HFFc6 (cell line): Measurements from ENCODE around the gene FCMR. TPM values are rescaled to one million over a fixed set of nuclear protein-coding genes. Genes with fewer than 3 reads are reported as not detected.

ENCODE experiments used
- DNase-seq: peaks from one replicate; pipeline ENCODE4 v3.0.0-alpha.2; 2018
- H3K27ac Mint-ChIP-seq: 2 replicates; pipeline ENCODE4 v1.8.0; 2020; ENCODE audit warnings: mild to moderate bottlenecking, mixed read lengths
- H3K27me3 Mint-ChIP-seq: 2 replicates; pipeline ENCODE4 v1.8.0; 2021; ENCODE audit warnings: mild to moderate bottlenecking, moderate library complexity, mixed read lengths; ENCODE audit not compliant: insufficient read depth
- H3K36me3 Mint-ChIP-seq: 2 replicates; pipeline ENCODE4 v1.8.0; 2021; ENCODE audit warnings: low read depth, mixed read lengths
- H3K4me1 Mint-ChIP-seq: 2 replicates; pipeline ENCODE4 v1.8.0; 2020; ENCODE audit warnings: low read depth, mixed read lengths
- H3K4me3 Mint-ChIP-seq: 2 replicates; pipeline ENCODE4 v1.8.0; 2020; ENCODE audit warnings: mild to moderate bottlenecking, moderate library complexity, mixed read lengths
- H3K9me3 Mint-ChIP-seq: 2 replicates; pipeline ENCODE4 v1.8.0; 2020; ENCODE audit warnings: mild to moderate bottlenecking, mixed read lengths
- total RNA-seq, 6 experiments: library from RNA; stranded (reverse); fragmentation: NEBNext Ultra II Directional; extraction: Animal tissue kit (Norgen Biotek cat#: 25700); gene quantifications; 2 replicates in 1 of 6; 3 replicates in 5 of 6; pipeline ENCODE4 v1.2.3, GENCODE V29; 2021
- TF ChIP-seq, protein P1 (sequence below): fragments of 200-600 bp; sonication (generic); IDR thresholded peaks from 2 replicates; pipeline ENCODE4 v1.5.0; 2021; ENCODE audit warnings: antibody characterized with exemption, mild to moderate bottlenecking

FCMR gene
- total RNA-seq, 6 experiments from 2014 or later: 0.28 to 1.3 (median 0.67) TPM

- Mint-ChIP-seq H3K36me3 (no peaks in the 10 kb centered on the region), H3K4me1 (peaks cover 4% of the 10 kb centered on the region; the same call in 1 of the 2 replicates), H3K27me3 (peaks cover 27% of the 10 kb centered on the region), H3K4me3 (no peak overlapping the region), H3K27ac (no peak overlapping the region), H3K9me3 (no peaks in the 10 kb centered on the region)
- no peak for DNase-seq
- TF ChIP-seq, protein P1, sequence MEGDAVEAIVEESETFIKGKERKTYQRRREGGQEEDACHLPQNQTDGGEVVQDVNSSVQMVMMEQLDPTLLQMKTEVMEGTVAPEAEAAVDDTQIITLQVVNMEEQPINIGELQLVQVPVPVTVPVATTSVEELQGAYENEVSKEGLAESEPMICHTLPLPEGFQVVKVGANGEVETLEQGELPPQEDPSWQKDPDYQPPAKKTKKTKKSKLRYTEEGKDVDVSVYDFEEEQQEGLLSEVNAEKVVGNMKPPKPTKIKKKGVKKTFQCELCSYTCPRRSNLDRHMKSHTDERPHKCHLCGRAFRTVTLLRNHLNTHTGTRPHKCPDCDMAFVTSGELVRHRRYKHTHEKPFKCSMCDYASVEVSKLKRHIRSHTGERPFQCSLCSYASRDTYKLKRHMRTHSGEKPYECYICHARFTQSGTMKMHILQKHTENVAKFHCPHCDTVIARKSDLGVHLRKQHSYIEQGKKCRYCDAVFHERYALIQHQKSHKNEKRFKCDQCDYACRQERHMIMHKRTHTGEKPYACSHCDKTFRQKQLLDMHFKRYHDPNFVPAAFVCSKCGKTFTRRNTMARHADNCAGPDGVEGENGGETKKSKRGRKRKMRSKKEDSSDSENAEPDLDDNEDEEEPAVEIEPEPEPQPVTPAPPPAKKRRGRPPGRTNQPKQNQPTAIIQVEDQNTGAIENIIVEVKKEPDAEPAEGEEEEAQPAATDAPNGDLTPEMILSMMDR: no peak
Observed at GRCh38 chr1:206941766-206942418, 20.2 kb upstream of the FCMR start.

DNA sequence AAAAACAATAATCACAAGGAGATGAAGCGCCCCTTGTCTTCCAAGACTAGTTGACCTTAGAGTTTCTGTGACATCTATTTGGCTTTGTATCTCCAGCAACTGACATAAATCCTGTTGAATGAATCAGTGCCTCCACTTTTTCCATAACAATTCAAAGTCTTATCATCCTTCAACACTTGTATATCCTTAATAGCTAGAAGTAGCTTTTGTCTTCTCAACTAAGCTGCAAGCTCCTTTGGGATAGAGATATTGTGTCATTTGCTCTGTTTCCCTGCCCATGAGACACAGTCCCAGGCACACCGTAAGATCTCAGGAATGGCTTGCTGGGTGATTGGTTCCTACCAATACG lies 18.8 kb upstream of the FCMR start:
- Mint-ChIP-seq H3K4me3 (no peak overlapping the region), H3K9me3 (no peaks in the 10 kb centered on the region), H3K27ac (no peak overlapping the region), H3K36me3 (no peaks in the 10 kb centered on the region), H3K27me3 (peaks cover 21% of the 10 kb centered on the region), H3K4me1 (no peaks in the 10 kb centered on the region)
- TF ChIP-seq, protein P1: no peak
- DNase-seq: no peak

DNA sequence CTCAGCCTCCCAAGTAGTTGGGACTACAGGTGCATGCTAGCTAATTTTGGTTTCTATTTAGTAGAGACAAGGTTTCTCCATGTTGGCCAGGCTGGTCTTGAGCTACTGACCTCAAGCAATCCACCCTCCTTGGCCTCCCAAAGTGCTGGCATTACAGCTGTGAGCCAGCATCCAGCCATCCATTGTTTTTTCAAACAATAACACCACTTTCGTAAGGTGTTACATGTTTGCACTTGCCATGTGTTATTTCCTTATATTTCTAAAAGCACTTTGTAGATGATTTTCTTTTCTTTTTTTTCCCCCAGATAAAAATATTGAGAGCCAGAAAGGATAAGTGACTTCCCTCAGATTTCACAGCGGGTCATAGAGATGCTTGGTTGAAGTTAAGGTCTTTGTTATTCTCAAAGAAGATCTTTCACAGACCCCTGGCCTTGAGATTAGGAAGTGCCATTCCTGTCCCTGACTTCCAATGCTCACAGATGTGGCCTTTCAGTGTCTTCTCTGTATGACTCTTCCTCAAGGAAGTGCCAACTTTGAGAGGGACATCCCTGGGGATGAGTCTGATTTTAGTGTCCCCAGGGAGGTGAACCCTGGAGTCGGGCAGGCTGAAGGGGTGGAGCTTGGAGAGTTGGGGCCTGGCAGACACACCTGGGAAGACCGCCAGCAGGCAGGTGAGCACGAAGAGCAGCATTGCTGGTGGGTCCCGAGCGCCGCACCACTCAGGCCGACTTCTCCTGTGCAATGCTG lies 18.3 kb upstream of the FCMR start:
- Mint-ChIP-seq H3K27me3 (peaks cover 16% of the 10 kb centered on the region), H3K4me3 (no peak overlapping the region), H3K9me3 (no peaks in the 10 kb centered on the region), H3K36me3 (no peaks in the 10 kb centered on the region), H3K4me1 (no peaks in the 10 kb centered on the region), H3K27ac (no peak overlapping the region)
- TF ChIP-seq, protein P1: no peak
- DNase-seq: no peak

- H3K4me1 Mint-ChIP-seq: no peaks in the 10 kb centered on the region
- H3K4me3 Mint-ChIP-seq: no peak overlapping the region
- TF ChIP-seq, protein P1: no peak
- no peaks in the 10 kb centered on the region for H3K36me3 Mint-ChIP-seq
- H3K9me3 Mint-ChIP-seq: no peaks in the 10 kb centered on the region
- peaks cover 15% of the 10 kb centered on the region for H3K27me3 Mint-ChIP-seq
- DNase-seq: no peak
- H3K27ac Mint-ChIP-seq: no peak overlapping the region
Observed at GRCh38 chr1:206939131-206939530, 17.4 kb upstream of the FCMR start.

GRCh38 chr1:206937425-206937824 lies 15.7 kb upstream of the FCMR start:
- TF ChIP-seq, protein P1: no peak
- DNase-seq: no peak
- Mint-ChIP-seq H3K9me3 (no peaks in the 10 kb centered on the region), H3K4me1 (no peaks in the 10 kb centered on the region), H3K27me3 (peaks cover 8% of the 10 kb centered on the region), H3K4me3 (no peak overlapping the region), H3K36me3 (no peaks in the 10 kb centered on the region), H3K27ac (no peak overlapping the region)
